ENCODE results near the gene OPN4. TPM values are rescaled to one million over a fixed set of nuclear protein-coding genes. Genes with fewer than 3 reads are reported as not detected.

Gene OPN4
- total and polyA plus RNA-seq, 2 of the 8 experiments (the other 6 are each of a cell fraction or from before 2014, with no cell fraction given) = not detected

DNA sequence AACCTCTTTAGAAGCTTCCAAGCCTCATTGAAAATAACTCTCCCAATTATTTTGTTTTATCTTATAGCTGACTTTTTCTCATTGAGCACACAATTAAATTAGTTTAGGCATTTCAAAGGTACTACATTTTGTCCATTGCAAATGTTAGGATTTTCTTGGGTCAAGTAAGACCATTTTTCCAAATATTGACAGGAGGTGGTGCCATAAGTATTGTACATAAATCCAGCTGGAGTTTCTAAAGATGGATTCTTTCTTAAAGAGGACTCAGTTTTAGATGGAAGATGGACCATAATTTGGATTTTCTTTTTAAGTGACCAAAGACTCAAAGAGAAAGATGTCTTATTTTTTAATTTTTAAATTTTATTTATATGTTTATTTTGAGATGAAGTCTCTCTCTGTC lies 12.3 kb upstream of the OPN4 start (continued):
- no peak for TF ChIP-seq KDM4A (IDR thresholded peaks at IDR 0.05; ENCODE audit: low read depth, low read length, severe bottlenecking)

All from H1 (cell line).